ENCODE data around the gene PLAGL1. TPM values are rescaled to one million over a fixed set of nuclear protein-coding genes. Genes with fewer than 3 reads are reported as not detected.

The PLAGL1 gene
- total RNA-seq, 2 donors from 2014 or later = 14.3 to 16.6 TPM

GRCh38 chr6:143970456-143971218, 37.4 kb downstream of the PLAGL1 start:
- DNase-seq = no peak
- intact Hi-C loops (cut with DNase I) = no loop called here
- peak; percentile 59 to 69 for ATAC-seq

GRCh38 chr6:143969077-143969476, 39.0 kb downstream of the PLAGL1 start:
- intact Hi-C loops (cut with DNase I) = no loop called here
- ATAC-seq (no peak), DNase-seq (no peak)

- DNase-seq (no peak), ATAC-seq (no peak)
- intact Hi-C loops (cut with DNase I) = no loop called here
These were observed 40.2 kb downstream of the PLAGL1 start for GRCh38 chr6:143967706-143968376.

GRCh38 chr6:143966312-143966711, 41.7 kb downstream of the PLAGL1 start:
- intact Hi-C loops (cut with DNase I) = no loop called here
- ATAC-seq (no peak), DNase-seq (no peak)

DNA sequence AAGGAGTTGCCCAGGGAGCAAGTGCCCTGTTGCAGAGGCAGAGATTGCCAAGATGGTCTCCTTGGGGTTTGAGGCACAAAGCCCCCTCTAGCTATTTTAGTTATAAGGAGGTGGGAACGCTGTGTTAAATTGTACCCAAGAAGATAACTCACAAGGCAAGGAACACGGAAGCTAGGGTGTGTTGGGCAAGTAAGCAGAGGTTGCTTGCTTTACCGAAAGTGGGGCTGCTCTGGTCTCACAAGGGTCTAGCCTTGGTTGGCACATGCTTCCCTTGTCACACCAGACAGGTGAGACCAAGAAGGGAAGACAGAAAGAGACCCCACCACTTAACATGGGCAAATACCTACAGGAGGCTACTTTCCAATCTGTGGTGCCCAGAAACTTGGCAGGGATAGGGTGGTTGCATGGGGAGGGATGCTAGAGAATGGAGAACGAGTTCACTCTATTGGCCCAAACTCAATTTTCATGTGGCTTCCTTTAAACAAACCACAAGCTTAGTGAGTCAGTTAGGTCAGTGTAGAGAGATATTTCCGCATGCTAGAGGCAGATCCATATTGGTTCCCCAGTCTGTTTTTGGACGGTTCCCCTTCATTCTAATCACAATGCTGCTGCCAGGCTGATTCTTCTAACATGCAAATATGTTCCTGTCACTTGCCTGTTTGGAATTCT, 42.4 kb downstream of the PLAGL1 start:
- intact Hi-C loops (cut with DNase I) = no loop called here
- ATAC-seq (peak in 1 of 2 donors; percentile 51), DNase-seq (no peak)

- DNase-seq = no peak
- intact Hi-C loops (cut with DNase I) = no loop called here
- no peak for ATAC-seq
These were observed 43.4 kb downstream of the PLAGL1 start for GRCh38 chr6:143964674-143965081.

- ATAC-seq (no peak), DNase-seq (no peak)
- intact Hi-C loops (cut with DNase I) = no loop called here
These were observed 44.7 kb downstream of the PLAGL1 start for GRCh38 chr6:143963158-143963919.

GRCh38 chr6:143961886-143962878, 45.9 kb downstream of the PLAGL1 start:
- no peak for DNase-seq
- peak in 1 of 2 donors; percentile 67 for ATAC-seq
- intact Hi-C loops (cut with DNase I) = no loop called here

GRCh38 chr6:143961066-143961465, 47.0 kb downstream of the PLAGL1 start:
- intact Hi-C loops (cut with DNase I) = no loop called here
- ATAC-seq (no peak), DNase-seq (no peak)

DNA sequence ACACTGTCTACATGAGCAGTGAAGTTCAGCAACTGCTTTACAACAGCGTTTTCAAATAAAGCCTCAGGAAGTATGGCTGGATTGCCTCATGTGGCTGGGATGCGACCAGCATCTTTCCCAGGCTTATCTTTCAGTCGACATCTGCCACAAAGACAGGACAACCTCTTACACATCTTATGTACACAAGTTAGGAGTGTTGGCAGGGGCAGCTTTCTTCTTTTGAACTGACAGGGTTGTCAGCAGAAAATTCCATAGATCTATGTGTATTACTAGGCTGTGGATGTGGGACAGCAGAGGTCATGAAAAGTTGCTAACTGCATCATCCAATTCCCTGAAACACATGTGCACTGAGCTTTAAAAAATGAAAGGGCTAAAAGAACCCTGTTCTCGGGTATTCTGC, 48.1 kb downstream of the PLAGL1 start:
- ATAC-seq (no peak), DNase-seq (no peak)
- intact Hi-C loops (cut with DNase I) = no loop called here

GRCh38 chr6:143958839-143959399, 49.1 kb downstream of the PLAGL1 start:
- DNase-seq = no peak
- intact Hi-C loops (cut with DNase I) = no loop called here
- ATAC-seq = no peak

DNA sequence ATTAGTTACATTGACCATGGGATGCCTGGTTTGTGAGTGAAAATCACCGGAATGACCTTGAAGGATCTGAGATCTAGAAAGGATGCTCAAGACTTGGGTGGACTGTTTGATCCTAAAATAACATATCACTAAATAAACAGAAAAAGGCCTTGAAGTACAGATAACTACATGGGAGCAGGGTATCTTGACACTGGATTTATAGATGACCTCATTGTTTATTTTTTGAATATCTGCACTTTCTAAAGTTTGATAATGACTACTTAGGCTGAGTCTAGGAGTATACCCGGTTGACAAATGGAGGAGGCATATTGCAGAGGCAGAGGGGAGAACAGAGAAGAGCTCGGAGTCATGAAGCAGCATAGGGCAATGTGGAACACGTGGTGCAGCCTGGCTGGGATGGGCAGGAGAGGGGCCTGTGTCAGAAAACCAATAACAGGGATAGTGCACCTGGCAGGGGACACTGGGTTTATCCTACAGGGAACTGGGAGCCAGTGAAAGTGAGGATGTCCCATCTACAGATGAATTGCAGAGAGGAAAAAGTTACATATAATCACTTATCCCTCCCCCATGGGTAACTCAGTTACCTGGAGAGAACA, 50.3 kb downstream of the PLAGL1 start:
- ATAC-seq (no peak), DNase-seq (no peak)
- intact Hi-C loops (cut with DNase I) = no loop called here

DNA sequence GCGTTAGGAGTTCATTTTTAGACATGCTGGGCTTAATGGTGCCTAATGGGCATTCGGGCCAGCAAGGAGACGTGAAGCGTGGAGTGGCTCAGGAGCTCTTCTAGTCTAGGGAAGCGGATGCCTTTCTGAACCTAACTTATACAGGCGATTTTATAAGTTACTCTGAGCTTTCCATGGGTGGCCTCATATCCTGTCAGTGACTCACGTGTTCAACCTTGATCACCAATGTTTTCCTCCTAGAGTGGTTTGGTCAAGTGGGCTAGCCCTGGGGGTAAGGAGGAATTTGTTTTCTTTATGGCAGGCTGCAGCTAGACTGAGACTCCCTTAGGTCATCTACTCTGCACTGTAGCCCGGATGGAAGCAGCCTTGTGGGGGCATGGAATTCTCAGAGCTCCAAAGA, 52.1 kb downstream of the PLAGL1 start:
- DNase-seq (no peak), ATAC-seq (no peak)
- intact Hi-C loops (cut with DNase I) = no loop called here

DNA sequence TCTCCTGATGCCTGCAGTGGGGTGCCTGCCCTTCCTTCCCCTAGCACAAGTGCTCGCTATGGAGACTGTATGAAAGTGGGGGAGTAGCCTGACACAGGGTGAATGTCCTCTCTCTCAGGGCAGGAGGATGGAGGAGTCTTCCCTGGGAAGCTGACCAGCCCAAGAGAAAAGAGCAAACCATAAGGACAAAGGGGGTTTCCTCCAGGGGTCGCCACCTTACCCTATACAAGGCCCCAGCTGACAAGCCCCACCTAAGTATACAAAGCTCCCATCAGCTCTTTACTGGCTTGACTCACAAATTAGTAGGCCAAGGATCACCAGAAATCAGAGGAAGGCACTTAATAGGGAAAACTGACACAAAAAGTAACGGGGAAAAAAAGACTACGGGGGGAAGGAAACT, 54.1 kb downstream of the PLAGL1 start:
- ATAC-seq (no peak), DNase-seq (no peak)
- intact Hi-C loops (cut with DNase I) = no loop called here

- DNase-seq (no peak), ATAC-seq (no peak)
- intact Hi-C loops (cut with DNase I) = no loop called here
These were observed 54.9 kb downstream of the PLAGL1 start for GRCh38 chr6:143952947-143953701.

- no peak for ATAC-seq
- intact Hi-C loops (cut with DNase I) = no loop called here
- DNase-seq = no peak
These were observed 55.8 kb downstream of the PLAGL1 start for GRCh38 chr6:143952060-143952778.

All from left cardiac atrium (tissue), 4 donors.